Esophagus muscularis mucosa (tissue), 4 donors: Measurements from ENCODE around the gene USP47. TPM values are rescaled to one million over a fixed set of nuclear protein-coding genes. Genes with fewer than 3 reads are reported as not detected.
A peak's percentile ranks its signal among the peaks of the same experiment; 100 is the strongest.

Experiments used
- DNase-seq: peaks from one replicate; pipeline ENCODE4 v3.0.0-alpha.2; 2017; ENCODE audit errors: extremely low spot score
- H3K27ac ChIP-seq, 4 donors: fragments of 200-600 bp; sonication (generic); replicated peaks in 1 of 4; 1 replicate in 3 of 4; 2 replicates in 1 of 4; pipeline ENCODE4 v1.5.1; 2016 to 2019; ENCODE audit warnings: mild to moderate bottlenecking in 1 of 4
- H3K27me3 ChIP-seq, 4 donors: fragments of 200-600 bp; sonication (generic); one replicate each; pipeline versions ENCODE4 v1.5.1 to v1.6.0; 2016 to 2019
- H3K36me3 ChIP-seq, 4 donors: fragments of 200-600 bp; sonication (generic); one replicate each; pipeline ENCODE4 v1.5.1; 2016 to 2019
- H3K4me1 ChIP-seq, 4 donors: fragments of 200-600 bp; sonication (generic); one replicate each; pipeline ENCODE4 v1.5.1; 2016 to 2019
- H3K4me3 ChIP-seq, 4 donors: fragments of 200-600 bp; sonication (generic); 1 replicate in 2 of 4; 2 replicates in 2 of 4; pipeline ENCODE4 v1.5.1; 2016 to 2019; ENCODE audit warnings: mild to moderate bottlenecking in 4 of 4, moderate library complexity in 1 of 4
- H3K9me3 ChIP-seq, 4 donors: fragments of 200-600 bp; sonication (generic); 1 replicate in 3 of 4; 2 replicates in 1 of 4; pipeline ENCODE4 v1.5.1; 2016 to 2019
- CTCF ChIP-seq, 3 experiments: fragments of 200-600 bp in 2 of 3; fragments of 450-650 bp in 1 of 3; sonication (generic) in 2 of 3; IDR thresholded peaks; one replicate each; pipeline ENCODE4 v1.5.1; 2017 to 2019; ENCODE audit warnings: antibody characterized with exemption in 3 of 3, mild to moderate bottlenecking in 2 of 3, moderate library complexity in 1 of 3
- EP300 ChIP-seq: sonication (generic); formaldehyde crosslinking; IDR thresholded peaks from one replicate; pipeline ENCODE4 v1.6.1; 2017; ENCODE audit warnings: antibody characterized with exemption
- POLR2A ChIP-seq: fragments of 450-650 bp; IDR thresholded peaks from one replicate; pipeline ENCODE4 v1.6.1; 2017; ENCODE audit warnings: antibody characterized with exemption, moderate library complexity, mild to moderate bottlenecking, low read depth
- POLR2AphosphoS5 ChIP-seq, 2 donors: sonication (generic); formaldehyde crosslinking; IDR thresholded peaks; one replicate each; pipeline ENCODE4 v1.6.1; 2017; ENCODE audit warnings: antibody characterized with exemption in 2 of 2
- WGBS: methylation state at CpG from one replicate; pipeline ENCODE4 v1.1.5; 2018; 5-methylcytosine and 5-hydroxymethylcytosine counted together
- intact Hi-C: fragments of 100-400 bp; cut with DNase I; formaldehyde crosslinking; loops from one replicate; pipeline ENCODE4 v1.15.1; 2023
- total RNA-seq, 4 donors: library from RNA; depleted of rRNA; stranded (reverse); fragments of >200 nt; gene quantifications; one replicate each; pipeline versions ENCODE4 v1.1.0 to v1.2.1, GENCODE V29; 2016

The USP47 gene
- total RNA-seq, 4 donors from 2014 or later = 86.2 to 112 (median 96.5) TPM

DNA sequence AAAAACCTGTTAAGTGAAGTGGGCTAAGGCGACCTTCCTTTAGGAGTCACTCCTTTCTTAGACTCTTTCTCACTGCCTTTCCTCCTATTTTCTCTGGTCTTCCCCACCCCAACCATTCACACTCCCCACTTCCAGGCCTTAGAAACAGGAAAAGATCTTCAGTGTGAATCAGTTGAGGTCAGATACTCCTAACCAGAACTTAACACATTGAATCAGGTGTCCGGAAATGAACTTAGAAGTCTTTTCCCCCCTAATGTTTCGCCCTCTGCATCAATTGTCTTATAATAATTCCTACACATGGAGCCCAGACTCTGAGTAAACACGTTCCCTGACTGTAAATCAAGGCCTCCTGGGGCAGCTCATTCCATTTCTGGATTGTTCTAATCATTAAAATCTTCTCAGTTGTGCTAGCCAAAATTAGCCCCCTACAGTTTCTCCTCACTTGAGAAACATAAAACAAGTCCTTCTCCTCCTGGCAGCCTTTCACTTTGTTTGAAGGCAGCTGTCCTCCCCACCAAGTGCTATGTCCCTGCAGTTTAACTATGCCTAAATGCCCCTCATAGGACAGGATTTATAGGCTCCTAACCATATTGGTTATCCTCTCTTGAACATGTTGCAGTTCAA lies 32.7 kb upstream of the USP47 start:
- TF ChIP-seq POLR2A (no peak), POLR2AphosphoS5 (IDR thresholded peaks at IDR 0.05) (no peak), EP300 (no peak), CTCF (IDR thresholded peaks at IDR 0.05) (no peak)
- WGBS = 81% methylated on average over 4 of the region's 4 CpGs

GRCh38 chr11:11810764-11811726 lies 30.7 kb upstream of the USP47 start:
- peaks cover 10 to 36% (median 27%) of the 10 kb centered on the region in 4 donors for H3K4me1 ChIP-seq
- no peak overlapping the region for H3K27ac ChIP-seq
- DNase-seq = no peak
- intact Hi-C loops = no loop called here
- H3K4me3 ChIP-seq = no peak overlapping the region
- H3K27me3 ChIP-seq = no peaks in the 10 kb centered on the region
- no peak for TF ChIP-seq POLR2AphosphoS5 (IDR thresholded peaks at IDR 0.05)
- no peak for TF ChIP-seq CTCF (IDR thresholded peaks at IDR 0.05)
- TF ChIP-seq POLR2A = no peak
- TF ChIP-seq EP300 = no peak
- WGBS = 89% methylated on average over 35 of the region's 35 CpGs
- no peaks in the 10 kb centered on the region for H3K36me3 ChIP-seq
- H3K9me3 ChIP-seq = no peaks in the 10 kb centered on the region

More for the DNA sequence above, 32.7 kb upstream of the USP47 start:
- Histone ChIP-seq H3K4me1 (peaks cover 10 to 36% (median 27%) of the 10 kb centered on the region in 4 donors), H3K27ac (no peak overlapping the region), H3K36me3 (no peaks in the 10 kb centered on the region), H3K4me3 (no peak overlapping the region), H3K9me3 (no peaks in the 10 kb centered on the region), H3K27me3 (no peaks in the 10 kb centered on the region)
- DNase-seq = no peak
- intact Hi-C loops = loop anchor here (10.0 kb wide), 1 partner anchor 86 kb away; no protein-coding TSS in a partner anchor

DNA sequence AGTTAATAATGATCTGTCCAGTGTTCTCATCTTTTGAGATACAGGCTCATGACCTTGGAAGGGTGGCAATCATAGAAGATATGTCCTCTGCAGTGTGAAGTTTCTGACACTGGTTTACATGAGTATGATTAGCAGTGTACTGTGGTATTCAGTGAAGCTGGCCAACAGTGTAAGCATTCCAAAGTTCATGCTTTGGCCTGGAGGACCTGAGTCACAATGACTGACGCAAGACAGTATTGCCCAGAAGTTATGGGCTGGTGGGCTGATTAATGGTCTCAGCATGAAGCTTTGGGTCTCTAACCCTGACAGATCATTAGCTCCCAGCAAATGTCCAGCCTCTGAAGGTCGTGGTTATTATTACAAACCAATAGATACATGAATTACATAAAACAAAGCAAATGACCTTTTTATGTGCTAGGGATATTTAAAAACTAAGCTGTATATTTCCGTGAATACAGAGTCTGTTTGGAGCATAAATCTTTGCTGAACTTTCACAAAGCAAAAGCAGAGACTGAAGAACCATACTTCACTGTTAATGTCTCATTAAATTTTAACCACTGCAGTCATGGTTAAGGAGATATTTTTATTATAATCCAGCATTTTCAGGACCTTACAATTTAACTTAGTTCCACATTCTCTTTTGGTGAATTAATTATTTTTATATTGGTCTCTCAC lies 28.3 kb upstream of the USP47 start:
- Histone ChIP-seq H3K4me3 (no peak overlapping the region), H3K9me3 (no peaks in the 10 kb centered on the region), H3K27ac (peak overlapping the region; percentile 71 to 75 (median 72)), H3K36me3 (no peaks in the 10 kb centered on the region), H3K4me1 (peaks cover 10 to 25% (median 21%) of the 10 kb centered on the region in 4 donors), H3K27me3 (no peaks in the 10 kb centered on the region)
- 37% methylated on average over 3 of the region's 3 CpGs for WGBS
- intact Hi-C loops = no loop called here
- no peak for TF ChIP-seq POLR2A
- peak; percentile 30 for TF ChIP-seq EP300
- TF ChIP-seq POLR2AphosphoS5 (IDR thresholded peaks at IDR 0.05) = peak; percentile 75 to 84
- TF ChIP-seq CTCF (IDR thresholded peaks at IDR 0.05) = no peak
- DNase-seq = no peak

- intact Hi-C loops = no loop called here
- DNase-seq = no peak
- peak overlapping the region in 2 of 4 donors; percentile 71 to 74 for H3K27ac ChIP-seq
- no peaks in the 10 kb centered on the region for H3K36me3 ChIP-seq
- no peaks in the 10 kb centered on the region for H3K9me3 ChIP-seq
- WGBS = 88% methylated on average over 7 of the region's 7 CpGs
- H3K27me3 ChIP-seq = no peaks in the 10 kb centered on the region
- no peak for TF ChIP-seq EP300
- no peak for TF ChIP-seq CTCF (IDR thresholded peaks at IDR 0.05)
- no peak for TF ChIP-seq POLR2AphosphoS5 (IDR thresholded peaks at IDR 0.05)
- TF ChIP-seq POLR2A = no peak
- H3K4me3 ChIP-seq = no peak overlapping the region
- peaks cover 8 to 14% (median 13%) of the 10 kb centered on the region in 4 donors for H3K4me1 ChIP-seq
Measured at GRCh38 chr11:11814614-11815452, 26.9 kb upstream of the USP47 start.
